SK-N-MC (cell line): ENCODE measurements around the gene HBG1.

Experiments used
- DNase-seq: peaks from one replicate; pipeline ENCODE4 v3.0.0-alpha.2; 2011; ENCODE audit warnings: low read depth, low spot score
- H3K27ac ChIP-seq: fragments of 200-600 bp; sonication (generic); 2 replicates; pipeline ENCODE4 v1.5.1; 2016; ENCODE audit warnings: mixed run types
- H3K36me3 ChIP-seq: fragments of 200-600 bp; sonication (generic); 2 replicates; pipeline ENCODE4 v1.6.1; 2017; ENCODE audit warnings: antibody characterized with exemption, low read length, mixed read lengths; ENCODE audit not compliant: insufficient read depth
- H3K4me3 ChIP-seq: fragments of 200-600 bp; sonication (generic); 2 replicates; pipeline ENCODE4 v1.5.1; 2016
- H3K9ac ChIP-seq: fragments of 200-600 bp; sonication (generic); 2 replicates; pipeline ENCODE4 v1.8.0; 2017; ENCODE audit warnings: mixed run types, mixed read lengths; ENCODE audit not compliant: insufficient read length
- H3K9me3 ChIP-seq: fragments of 200-600 bp; sonication (generic); 2 replicates; pipeline ENCODE4 v1.6.1; 2017; ENCODE audit warnings: low read depth, mild to moderate bottlenecking, antibody characterized with exemption, low read length, moderate library complexity, mixed read lengths
- EZH2 ChIP-seq: fragments of 200-600 bp; sonication (generic); IDR thresholded peaks from one replicate; pipeline ENCODE4 v1.6.1; 2017; ENCODE audit warnings: antibody characterized with exemption
- FOXP2 ChIP-seq: optimal IDR thresholded peaks from 2 replicates; pipeline ENCODE3; 2011; ENCODE audit warnings: mild to moderate bottlenecking, moderate library complexity; ENCODE audit not compliant: insufficient read depth; ENCODE audit errors: extremely low read length, control extremely low read depth
- POLR2AphosphoS5 ChIP-seq: IDR thresholded peaks from 2 replicates; pipeline ENCODE4 v1.6.1; 2012; ENCODE audit warnings: mild to moderate bottlenecking, low read depth, low read length, borderline replicate concordance

The HBG1 gene

GRCh38 chr11:5228124-5228523 is 21.5 kb downstream of the HBG1 start:
- Histone ChIP-seq H3K9me3 (no peaks in the 10 kb centered on the region), H3K9ac (no peak overlapping the region), H3K4me3 (no peak overlapping the region), H3K36me3 (no peaks in the 10 kb centered on the region), H3K27ac (no peak overlapping the region)
- no peak for DNase-seq
- TF ChIP-seq POLR2AphosphoS5 (no peak), FOXP2 (no peak), EZH2 (no peak)

- Histone ChIP-seq H3K36me3 (no peaks in the 10 kb centered on the region), H3K27ac (no peak overlapping the region), H3K9me3 (no peaks in the 10 kb centered on the region), H3K4me3 (no peak overlapping the region), H3K9ac (no peak overlapping the region)
- DNase-seq = no peak
- no peak for TF ChIP-seq FOXP2
- no peak for TF ChIP-seq POLR2AphosphoS5
- no peak for TF ChIP-seq EZH2
Observed at GRCh38 chr11:5227681-5228080, 22.0 kb downstream of the HBG1 start.

- DNase-seq = no peak
- H3K9me3 ChIP-seq = no peaks in the 10 kb centered on the region
- no peaks in the 10 kb centered on the region for H3K36me3 ChIP-seq
- no peak within 1 kb of the TSS for H3K27ac ChIP-seq
- no peak within 1 kb of the TSS for H3K4me3 ChIP-seq
- H3K9ac ChIP-seq = no peak within 1 kb of the TSS
- no peak for TF ChIP-seq POLR2AphosphoS5
- TF ChIP-seq EZH2 = no peak
- TF ChIP-seq FOXP2 = no peak
Observed at GRCh38 chr11:5226732-5227310, 22.8 kb downstream of the HBG1 start, which contains the start of gene HBB. Gene HBB (minus strand): TSS chr11:5227071. CDS start chr11:5227021, 50 bp downstream.

- Histone ChIP-seq H3K4me3 (no peak overlapping the region), H3K9me3 (no peaks in the 10 kb centered on the region), H3K27ac (no peak overlapping the region), H3K36me3 (no peaks in the 10 kb centered on the region), H3K9ac (no peak overlapping the region)
- no peak for TF ChIP-seq POLR2AphosphoS5
- no peak for TF ChIP-seq FOXP2
- no peak for TF ChIP-seq EZH2
- DNase-seq = no peak
Observed at GRCh38 chr11:5225480-5225871, 24.2 kb downstream of the HBG1 start.

GRCh38 chr11:5224538-5225479 is 24.8 kb downstream of the HBG1 start:
- H3K9me3 ChIP-seq = no peaks in the 10 kb centered on the region
- no peak for TF ChIP-seq POLR2AphosphoS5
- no peak overlapping the region for H3K4me3 ChIP-seq
- H3K36me3 ChIP-seq = no peaks in the 10 kb centered on the region
- no peak overlapping the region for H3K27ac ChIP-seq
- H3K9ac ChIP-seq = no peak overlapping the region
- no peak for DNase-seq

GRCh38 chr11:5223686-5224085 is 26.0 kb downstream of the HBG1 start:
- DNase-seq = no peak
- TF ChIP-seq EZH2 (no peak), FOXP2 (no peak), POLR2AphosphoS5 (no peak)
- no peak overlapping the region for H3K9ac ChIP-seq
- no peak overlapping the region for H3K27ac ChIP-seq
- no peak overlapping the region for H3K4me3 ChIP-seq
- no peaks in the 10 kb centered on the region for H3K9me3 ChIP-seq
- no peaks in the 10 kb centered on the region for H3K36me3 ChIP-seq

- Histone ChIP-seq H3K36me3 (no peaks in the 10 kb centered on the region), H3K27ac (no peak overlapping the region), H3K9me3 (no peaks in the 10 kb centered on the region), H3K4me3 (no peak overlapping the region), H3K9ac (no peak overlapping the region)
- DNase-seq = no peak
- TF ChIP-seq EZH2 (no peak), POLR2AphosphoS5 (no peak), FOXP2 (no peak)
Observed at GRCh38 chr11:5223146-5223545, 26.5 kb downstream of the HBG1 start.

- TF ChIP-seq FOXP2 (no peak), POLR2AphosphoS5 (no peak), EZH2 (no peak)
- no peaks in the 10 kb centered on the region for H3K9me3 ChIP-seq
- H3K4me3 ChIP-seq = no peak overlapping the region
- H3K27ac ChIP-seq = no peak overlapping the region
- no peak overlapping the region for H3K9ac ChIP-seq
- DNase-seq = no peak
- H3K36me3 ChIP-seq = no peaks in the 10 kb centered on the region
Observed at GRCh38 chr11:5210376-5210885, 39.2 kb downstream of the HBG1 start.

- TF ChIP-seq EZH2 (no peak), POLR2AphosphoS5 (no peak), FOXP2 (no peak)
- Histone ChIP-seq H3K27ac (no peak overlapping the region), H3K4me3 (no peak overlapping the region), H3K9ac (no peak overlapping the region), H3K9me3 (no peaks in the 10 kb centered on the region), H3K36me3 (no peaks in the 10 kb centered on the region)
- DNase-seq = no peak
Observed at GRCh38 chr11:5204787-5205186, 44.9 kb downstream of the HBG1 start.
